NK-92 treated with Interleukin-12 subunit alpha and Interleukin-12 subunit beta, amount 100 ng/mL, for 24 hours (cell line): ENCODE results near the gene PPP2R2D.

Source experiments
- DNase-seq: peaks from one replicate; lab custom pipeline; 2025; lab: John Stamatoyannopoulos, UW

The PPP2R2D gene

DNA sequence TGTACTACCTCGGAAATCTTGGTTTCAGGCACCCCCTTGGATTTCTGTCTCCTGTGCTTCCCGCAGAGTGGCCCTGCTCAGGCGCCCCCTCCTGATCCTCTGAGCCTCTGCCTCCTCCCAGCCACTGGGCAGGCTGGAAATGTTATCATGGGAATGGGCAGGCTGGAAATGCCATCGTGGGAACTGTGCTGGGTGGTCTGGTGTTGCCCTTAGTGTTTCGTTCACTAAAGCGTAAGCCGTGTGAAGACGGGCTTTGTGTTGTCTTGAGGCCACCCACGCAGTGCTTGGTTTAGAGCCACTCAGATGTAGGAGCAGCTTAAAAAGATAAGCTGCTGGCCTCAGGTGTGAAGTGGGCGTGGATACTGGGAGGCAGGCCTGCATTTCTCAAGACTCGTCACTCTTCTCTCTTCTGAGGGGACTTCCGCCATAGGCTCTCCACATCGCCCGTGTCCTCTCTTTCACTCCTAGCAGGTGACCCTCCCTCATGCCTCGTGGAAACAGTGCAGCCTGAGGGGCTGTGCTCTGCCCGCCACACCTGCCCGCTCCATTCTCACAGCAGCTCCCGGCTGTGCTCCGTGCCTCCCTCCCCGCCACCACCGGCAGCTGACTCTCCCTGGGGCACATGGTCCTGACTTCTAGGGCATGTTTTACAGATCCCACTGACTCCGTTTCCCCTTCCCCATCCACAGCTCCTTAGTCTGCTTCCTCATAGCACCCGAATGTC is 28.5 kb downstream of the PPP2R2D start:
- DNase-seq = no peak

DNA sequence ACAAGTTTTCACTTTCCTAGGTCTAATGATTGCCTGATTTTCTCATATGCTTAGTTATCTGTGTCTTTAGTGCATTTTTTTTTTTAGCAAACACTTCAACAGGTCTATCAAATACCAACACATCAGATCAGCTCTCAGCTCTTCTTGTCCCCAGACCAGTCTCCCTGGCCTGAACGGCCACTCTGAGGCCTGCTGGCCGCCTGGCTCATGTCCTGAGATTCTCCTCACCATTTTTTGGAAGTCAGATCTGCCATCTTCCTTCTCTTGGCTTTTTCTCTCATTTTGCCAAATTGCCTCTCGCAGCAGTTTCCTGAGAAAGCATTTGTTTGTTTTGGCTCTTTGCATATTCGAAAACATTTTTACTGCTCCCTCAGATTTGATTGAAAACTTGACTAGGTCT is 29.3 kb downstream of the PPP2R2D start:
- DNase-seq = no peak

DNA sequence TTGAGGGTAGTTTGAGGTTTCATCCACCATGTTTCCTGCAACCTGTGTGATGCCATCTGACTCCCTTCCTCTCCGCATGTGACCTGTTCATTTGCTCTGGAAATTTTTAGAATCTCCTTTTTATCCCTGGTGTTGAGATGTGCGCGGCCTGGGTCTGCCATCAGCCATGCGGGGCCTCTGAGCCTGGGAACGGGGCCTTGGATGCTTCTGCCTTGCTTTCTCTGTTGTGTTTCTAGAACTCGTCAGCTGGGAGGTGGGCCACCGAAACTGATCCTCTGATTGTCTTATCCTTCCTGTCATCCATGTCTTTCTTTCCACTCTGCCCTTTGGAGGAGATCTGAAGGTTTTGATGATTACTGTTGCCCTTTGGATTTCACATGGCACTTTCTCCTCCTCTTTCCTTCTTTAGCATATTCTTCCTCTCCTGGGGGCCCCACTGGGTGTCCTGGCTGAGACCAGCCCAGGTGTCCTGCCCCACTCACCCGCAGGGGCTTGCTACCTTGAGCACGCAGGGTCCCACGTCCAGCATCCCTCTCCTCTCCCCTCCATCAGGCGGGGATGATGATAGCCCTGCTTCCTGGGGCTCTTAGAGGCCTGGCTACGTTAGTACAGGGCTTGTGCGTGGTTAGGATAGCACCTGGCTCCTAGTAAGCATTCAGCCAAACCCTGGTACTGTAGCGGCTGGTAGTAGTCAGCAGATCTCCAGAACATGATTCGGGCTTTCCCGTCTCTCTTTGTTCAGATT is 29.9 kb downstream of the PPP2R2D start:
- DNase-seq = no peak

DNA sequence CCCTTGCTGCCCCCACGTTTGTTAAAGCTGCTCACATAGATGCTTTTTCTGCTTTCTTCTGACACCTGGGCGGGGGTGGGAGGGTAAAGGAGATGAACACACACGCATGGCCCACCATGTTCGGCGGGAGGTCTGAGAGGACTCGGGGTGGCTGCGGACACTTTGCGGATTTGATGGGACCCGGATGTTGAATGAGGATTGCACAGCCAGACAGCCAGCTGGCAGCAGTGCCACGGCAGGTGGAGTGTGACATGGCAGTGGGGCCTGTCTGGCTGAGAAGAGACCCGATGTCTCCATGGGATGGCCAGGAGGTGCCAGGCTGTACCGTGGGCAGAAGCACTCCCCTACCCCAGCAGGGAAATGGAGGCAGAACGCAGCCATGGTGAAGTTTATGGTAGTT is 31.2 kb downstream of the PPP2R2D start:
- no peak for DNase-seq

DNA sequence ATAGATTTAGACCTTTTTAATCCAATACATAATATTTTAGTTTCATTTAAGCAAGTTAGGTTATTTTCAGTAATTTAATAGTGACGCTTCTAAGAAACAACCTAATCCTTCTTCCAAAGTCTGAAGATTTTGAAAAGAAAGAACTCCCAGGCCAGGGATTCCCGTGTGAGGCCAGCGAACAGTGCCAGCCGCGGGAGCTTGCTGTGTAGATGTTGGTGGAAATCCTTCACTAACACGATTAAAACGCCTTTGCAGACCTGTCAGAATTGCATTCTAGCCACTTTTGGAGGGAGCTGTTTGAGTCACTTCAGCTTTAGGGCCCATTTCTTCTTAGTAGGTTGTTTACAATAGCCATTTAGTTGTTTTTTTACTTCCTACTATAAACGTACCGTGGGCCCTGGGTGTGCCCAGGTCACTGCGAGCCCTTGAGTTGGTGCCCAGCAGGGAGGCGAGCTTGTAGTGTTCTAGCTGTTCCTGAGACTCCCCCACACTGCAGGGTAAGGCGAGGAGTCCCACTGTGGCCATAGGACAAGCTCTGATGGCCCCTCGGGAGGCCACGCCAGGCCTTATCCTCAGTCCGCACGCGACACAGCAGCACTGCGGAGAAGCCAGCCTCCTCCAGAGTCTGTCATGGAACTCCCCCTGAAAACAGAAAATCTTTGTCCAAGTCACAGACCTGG is 32.3 kb downstream of the PPP2R2D start:
- no peak for DNase-seq

DNA sequence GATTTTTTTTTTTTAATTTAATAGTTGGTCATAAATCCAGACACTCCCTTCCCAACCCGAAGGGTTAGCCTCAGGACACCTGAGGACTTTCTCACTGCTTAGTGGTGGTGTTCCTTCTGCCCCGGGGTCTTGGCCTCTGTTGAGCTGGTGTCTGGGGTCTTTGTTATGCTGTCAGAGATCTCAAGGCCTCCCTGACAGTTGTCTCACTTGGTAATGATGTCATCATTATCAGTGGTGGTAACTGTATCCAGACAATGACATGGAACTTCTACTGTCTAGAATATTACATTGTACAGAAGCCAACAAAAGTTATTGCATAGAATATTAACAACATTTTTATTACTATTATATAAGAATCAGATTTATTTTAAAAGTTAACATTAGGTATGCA is 32.9 kb downstream of the PPP2R2D start:
- DNase-seq = no peak

DNA sequence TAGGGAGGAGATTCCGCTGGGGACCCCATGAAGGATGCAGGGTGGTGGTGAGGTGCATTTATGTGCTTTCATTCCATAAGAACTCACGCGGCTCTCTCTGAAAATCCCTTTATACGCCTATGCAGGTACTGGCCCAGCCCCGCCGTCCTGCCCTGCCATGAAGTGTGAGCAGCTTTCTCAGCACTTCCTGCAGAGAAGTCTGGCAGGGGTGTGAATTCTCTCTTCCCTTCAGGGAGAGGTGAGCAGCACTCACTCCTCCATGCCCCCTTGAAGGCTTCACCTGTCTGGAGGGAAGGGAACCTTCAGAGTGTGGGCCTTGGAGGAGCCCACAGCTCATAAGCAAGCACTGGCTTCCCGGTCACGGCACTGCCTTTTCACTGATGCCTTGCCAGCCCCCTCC is 34.0 kb downstream of the PPP2R2D start:
- DNase-seq = no peak

DNA sequence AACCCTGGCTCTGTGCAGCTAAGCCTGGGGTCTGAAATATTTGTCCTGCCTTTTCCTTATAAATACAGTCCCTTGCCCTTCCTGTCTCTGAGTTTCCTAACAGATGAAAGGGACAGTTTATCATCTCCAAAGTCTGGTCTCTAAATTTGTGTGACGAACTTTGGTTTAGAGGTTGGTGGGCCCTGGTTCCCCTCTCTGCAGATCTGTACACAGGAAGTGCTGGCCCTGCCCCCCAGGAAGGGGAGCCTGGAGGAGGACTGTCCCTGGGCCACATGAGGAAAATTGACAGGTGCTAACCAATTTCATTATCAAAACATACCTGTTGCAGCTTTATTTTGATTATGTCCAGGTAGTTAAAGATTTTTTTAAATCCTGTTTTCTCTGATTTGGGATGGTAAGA is 34.5 kb downstream of the PPP2R2D start:
- no peak for DNase-seq

DNA sequence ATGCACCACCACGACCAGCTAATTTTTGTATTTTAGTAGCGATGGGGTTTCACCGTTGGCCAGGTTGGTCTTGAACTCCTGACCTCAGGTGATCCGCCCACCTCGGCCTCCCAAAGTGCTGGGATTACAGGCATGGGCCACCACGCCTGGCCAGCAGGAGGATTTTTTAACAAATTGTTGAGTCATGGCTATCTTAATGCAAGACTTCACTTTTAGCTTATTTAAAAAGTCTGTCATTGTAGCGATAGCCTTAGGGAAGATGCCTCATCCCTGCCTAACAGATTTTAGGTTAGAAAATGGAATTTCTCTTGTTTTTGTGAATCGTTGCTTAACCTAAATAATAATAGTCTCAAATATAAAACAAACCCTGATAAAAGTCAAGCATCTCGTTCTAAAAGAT is 35.5 kb downstream of the PPP2R2D start:
- no peak for DNase-seq

DNA sequence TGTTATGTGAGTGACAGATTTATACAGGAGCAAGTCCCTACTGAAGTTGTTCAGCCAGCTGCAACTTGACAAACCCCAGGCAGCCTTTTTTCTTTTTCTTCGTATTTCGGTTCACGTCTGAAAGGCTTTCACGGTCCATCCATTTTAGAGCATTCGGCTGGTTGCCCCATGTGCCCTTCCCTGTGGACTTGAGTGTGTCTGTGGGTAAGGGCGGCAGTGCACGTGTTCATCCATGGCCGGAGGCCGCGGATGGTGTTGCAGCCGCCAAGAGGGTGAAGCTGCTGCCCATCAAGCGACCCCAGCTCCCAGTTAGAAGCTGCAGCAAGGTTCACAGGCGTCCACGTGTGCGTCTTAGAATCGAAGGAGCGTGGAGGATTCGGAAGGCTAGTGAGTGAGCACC is 35.9 kb downstream of the PPP2R2D start:
- no peak for DNase-seq

DNA sequence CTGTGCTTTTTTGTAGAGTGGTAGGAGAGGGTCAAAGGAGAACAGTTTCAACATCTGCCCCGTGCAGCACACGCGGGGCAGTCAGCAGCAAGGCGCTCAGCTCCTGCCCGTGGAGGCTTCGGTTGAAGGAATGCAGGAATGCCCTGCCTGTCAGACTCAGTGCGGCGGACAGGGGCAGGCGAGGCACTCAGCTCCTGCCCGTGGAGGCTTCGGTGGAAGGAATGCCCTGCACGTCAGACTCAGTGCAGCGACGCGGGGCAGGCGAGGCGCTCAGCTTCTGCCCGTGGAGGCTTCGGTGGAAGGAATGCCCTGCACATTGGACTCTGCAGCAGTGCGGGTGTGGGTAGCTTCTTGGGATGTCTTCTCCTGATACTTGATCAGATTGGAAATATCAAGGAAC is 37.0 kb downstream of the PPP2R2D start:
- no peak for DNase-seq

DNA sequence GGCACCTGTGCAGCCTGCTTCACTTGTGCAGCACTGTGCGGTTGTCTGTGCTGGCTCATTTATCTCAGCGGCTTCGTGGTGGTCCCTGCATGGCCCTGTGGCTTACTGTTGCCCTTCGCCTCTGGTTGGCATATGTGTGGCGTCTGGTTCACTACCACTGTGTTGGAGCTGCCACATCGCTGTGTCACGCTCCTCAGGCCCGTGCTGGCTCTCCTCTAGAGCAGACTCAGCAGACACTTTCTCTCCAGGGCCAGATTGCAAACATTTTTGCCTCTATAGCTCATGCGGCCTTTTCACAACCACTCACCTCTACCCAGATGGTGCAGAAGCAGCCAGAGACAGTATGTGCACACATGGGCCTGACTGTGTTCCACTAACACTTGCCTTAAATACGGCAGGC is 37.9 kb downstream of the PPP2R2D start:
- DNase-seq = no peak

DNA sequence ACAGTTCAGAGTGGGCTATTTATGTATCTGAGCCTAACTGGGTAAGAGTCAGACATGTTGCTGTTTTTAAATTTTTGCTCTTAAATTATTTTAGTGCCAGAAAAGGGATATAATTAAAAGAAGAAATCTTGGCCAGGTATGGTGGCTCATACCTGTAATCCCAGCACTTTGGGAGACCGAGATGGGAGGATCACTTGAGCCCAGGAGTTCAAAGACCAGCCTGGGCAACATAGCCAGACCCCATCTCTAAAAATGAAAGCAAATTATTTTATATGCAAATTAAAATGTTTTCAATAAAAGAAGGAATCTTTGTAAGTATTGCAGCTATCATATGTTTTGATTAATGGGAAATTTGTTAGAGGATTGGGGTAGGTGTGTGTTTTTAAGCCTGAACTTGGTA is 41.6 kb downstream of the PPP2R2D start:
- DNase-seq = no peak

DNA sequence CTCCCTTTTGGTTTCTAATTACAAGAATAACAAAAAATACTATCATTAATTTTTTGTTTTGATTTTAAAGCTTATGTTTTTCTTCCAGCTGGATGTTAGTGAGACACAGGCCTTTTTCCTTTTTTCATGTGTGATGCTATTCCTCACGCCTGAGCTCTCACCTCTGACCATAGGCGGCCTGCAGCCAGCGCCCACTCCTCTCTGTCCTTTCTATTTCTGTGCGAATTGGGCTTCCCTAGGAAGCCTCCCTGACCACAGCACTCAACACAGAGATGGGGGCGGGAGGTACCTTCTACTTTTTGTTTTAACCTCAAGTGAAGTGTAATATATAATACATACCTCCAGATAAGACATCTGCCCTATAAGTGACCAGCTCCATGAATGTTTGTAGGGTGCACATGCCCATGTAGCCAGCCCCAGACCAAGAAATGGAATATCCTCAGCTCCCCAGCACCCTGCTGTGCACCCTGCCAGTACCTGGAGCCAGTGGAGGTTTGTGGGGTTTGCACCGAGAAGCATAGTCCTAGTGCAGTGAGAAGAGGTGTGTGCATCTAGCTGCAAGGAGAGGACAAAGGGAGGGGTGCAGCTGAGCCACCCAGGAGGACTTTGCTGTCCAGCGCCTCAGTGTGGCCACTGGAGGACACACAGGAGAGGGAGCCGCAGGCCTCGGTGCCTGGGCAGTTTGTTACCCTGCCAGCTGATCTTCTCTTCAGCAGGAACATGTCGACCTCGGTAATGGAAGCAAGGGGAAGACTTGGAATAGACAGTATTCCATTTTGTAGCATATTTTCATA is 42.4 kb downstream of the PPP2R2D start:
- DNase-seq = no peak

DNA sequence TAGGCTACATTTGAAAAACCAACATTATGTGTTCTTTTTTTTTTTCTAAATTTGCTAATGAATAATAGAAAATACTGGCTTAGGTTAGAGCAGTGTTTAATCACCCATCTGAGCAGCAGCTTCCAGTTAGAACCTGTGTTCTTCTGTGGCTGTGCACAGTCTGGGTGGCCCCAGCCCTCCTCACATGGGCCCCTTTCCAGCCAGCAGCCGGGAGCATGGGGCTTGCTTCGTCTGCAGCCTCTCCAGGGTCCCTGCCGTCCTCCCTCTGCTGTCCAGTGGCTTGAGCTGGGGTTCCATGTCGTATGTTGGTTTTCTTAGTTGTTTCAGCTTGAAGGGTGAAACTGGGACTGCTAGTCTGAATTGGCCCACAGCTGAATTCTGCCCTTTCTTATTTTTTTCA is 43.6 kb downstream of the PPP2R2D start:
- DNase-seq = no peak

DNA sequence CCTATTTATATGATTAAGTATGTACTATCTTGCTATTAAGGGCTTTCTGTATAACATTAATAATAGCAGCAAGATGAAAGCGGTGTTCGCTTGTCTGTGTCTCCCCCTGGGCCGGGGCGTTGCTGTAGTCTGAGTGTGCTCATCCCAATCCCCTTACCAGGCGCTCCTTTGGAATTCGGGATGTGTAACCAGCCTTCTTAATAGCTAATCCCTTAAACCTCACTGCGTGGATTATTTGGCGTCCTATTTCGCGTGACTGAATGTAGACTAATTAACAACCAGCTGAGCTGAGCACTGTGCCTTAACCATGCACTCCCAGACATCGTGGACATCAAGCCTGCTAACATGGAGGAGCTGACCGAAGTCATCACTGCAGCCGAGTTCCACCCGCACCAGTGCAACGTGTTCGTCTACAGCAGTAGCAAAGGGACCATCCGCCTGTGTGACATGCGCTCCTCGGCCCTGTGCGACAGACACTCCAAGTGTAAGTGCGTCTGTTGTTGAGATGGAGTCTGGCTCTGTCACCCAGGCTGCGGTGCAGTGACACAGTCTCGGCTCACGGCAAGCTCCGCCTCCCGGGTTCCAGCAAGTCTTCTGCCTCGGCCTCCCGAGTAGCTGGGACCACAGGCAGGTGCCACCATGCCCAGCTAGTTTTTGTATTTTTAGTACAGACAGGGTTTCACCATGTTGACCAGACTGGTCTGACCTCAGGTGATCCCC is 44.3 kb downstream of the PPP2R2D start:
- no peak for DNase-seq

DNA sequence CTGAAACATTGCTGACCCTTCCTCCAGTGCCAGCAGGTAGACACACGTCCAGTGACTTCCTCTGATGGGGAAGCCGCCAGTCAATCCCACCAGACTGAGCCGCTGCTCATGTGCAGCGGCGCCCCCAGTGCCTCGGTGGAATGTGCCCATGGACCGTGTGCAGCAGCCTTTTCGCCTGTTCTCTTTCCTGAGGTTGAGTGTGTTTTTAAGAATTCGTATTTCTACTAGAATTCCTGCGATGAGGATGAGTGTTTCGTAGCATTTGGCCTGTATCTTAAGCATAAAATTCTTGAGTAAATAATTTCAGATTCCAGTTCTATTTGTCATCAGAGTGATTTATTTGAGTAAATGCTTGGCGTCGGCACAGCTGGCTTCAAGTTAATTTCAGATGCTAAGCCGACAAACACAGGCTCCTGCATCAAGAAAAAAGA is 45.5 kb downstream of the PPP2R2D start:
- no peak for DNase-seq

DNA sequence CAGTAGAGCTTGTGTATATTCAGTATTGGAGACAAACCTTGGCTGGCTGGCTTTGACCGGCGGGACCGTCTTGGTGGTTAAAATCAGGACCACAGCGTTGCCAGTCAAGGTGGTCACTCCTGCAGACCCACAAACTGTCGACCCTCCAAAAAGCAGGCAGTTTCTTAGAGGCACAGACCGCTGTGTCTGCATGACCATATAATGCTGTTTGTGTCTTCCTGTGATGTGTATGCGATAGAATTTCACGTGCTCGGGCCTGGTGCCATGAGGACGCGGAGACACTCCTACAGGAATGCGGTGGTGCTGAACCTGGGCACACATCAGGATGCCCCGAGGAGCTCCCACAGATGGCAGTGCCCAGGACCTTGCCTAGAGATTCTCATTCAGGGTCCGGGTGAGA is 46.1 kb downstream of the PPP2R2D start:
- no peak for DNase-seq

DNA sequence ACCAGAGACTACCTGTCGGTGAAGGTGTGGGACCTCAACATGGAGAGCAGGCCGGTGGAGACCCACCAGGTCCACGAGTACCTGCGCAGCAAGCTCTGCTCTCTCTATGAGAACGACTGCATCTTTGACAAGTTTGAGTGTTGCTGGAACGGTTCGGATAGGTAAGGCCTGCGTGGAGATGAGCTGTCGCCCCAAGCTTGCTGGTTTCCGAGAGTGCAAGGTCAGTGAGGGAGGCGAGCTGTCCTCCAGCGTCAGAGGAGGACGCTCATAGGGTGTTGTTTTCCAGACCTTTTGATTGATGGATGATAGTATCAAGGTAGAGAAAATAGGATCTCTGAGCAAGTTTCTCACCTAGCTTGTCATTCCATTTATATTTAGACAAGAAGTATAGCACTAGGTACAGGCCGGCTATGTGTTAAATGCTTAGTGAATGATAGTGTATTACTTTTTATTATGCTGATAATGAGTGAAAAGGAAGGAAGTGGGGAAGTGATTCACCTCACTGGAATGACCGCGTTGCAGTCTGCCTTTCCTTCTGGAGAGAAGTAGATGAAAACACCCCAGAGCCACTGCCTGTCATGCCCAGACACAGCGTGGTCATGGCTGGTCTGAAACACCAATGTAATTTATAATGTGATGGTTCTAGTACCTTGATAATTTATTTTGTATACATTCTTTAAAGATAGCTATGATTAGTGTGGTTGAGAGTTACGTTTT is 47.0 kb downstream of the PPP2R2D start:
- no peak for DNase-seq

DNA sequence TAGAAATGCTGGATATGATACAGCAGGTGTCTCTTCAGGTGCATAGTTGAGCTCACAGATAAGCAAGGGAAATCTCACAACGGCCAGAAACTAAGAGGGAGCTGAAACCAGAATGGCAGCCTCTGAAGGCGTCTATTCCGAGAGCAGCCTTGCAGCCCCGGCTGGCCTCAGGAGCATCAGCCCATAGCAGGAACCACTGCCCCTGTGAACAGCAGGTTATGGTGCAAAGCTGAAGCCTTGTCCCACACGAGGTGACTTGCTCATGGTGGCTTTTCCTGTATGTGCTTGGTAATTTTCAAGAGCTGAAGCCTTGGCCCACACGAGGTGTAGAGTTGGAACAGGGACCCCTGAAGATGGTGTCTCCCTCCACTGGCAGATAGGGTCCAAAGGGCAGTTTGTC is 47.7 kb downstream of the PPP2R2D start:
- DNase-seq = no peak
